Myocyte (in vitro differentiated cells): ENCODE data around the gene MYO1E. TPM values are rescaled to one million over a fixed set of nuclear protein-coding genes. Genes with fewer than 3 reads are reported as not detected.

Experiments
- DNase-seq: peaks from one replicate; pipeline ENCODE4 v3.0.0-alpha.2; 2012; ENCODE audit warnings: low read depth
- total RNA-seq: library from RNA; depleted of rRNA; stranded (reverse); fragments of >200 nt; gene quantifications from 2 replicates; pipeline ENCODE4 v1.2.3, GENCODE V29; 2014

Gene MYO1E
- total RNA-seq, 1 donor from 2014 or later, result 146 TPM

- no peak for DNase-seq
Observed at GRCh38 chr15:59203008-59203407, 169.7 kb downstream of the MYO1E start.

- DNase-seq, result no peak
Observed at GRCh38 chr15:59200560-59200959, 172.1 kb downstream of the MYO1E start.

GRCh38 chr15:59199626-59200465, 172.8 kb downstream of the MYO1E start:
- DNase-seq, result peak; percentile 38

GRCh38 chr15:59197454-59197853, 175.2 kb downstream of the MYO1E start:
- no peak for DNase-seq

GRCh38 chr15:59196416-59196815, 176.3 kb downstream of the MYO1E start:
- no peak for DNase-seq

- no peak for DNase-seq
Observed at GRCh38 chr15:59194639-59195325, 177.9 kb downstream of the MYO1E start.

GRCh38 chr15:59191855-59192237, 180.8 kb downstream of the MYO1E start:
- peak; percentile 64 for DNase-seq

- peak; percentile 62 for DNase-seq
Observed at GRCh38 chr15:59190291-59190690, 182.4 kb downstream of the MYO1E start.

GRCh38 chr15:59189241-59189640, 183.4 kb downstream of the MYO1E start:
- no peak for DNase-seq

- no peak for DNase-seq
Observed at GRCh38 chr15:59186501-59186900, 186.2 kb downstream of the MYO1E start.

GRCh38 chr15:59185725-59186124, 186.9 kb downstream of the MYO1E start:
- DNase-seq, result no peak

GRCh38 chr15:59180945-59181600, 191.6 kb downstream of the MYO1E start:
- peak; percentile 39 for DNase-seq

GRCh38 chr15:59179717-59180116, 193.0 kb downstream of the MYO1E start:
- DNase-seq, result no peak

GRCh38 chr15:59178151-59178695, 194.4 kb downstream of the MYO1E start:
- peak; percentile 97 for DNase-seq

- no peak for DNase-seq
Observed at GRCh38 chr15:59177317-59177660, 195.4 kb downstream of the MYO1E start.

GRCh38 chr15:59176653-59177316, 195.9 kb downstream of the MYO1E start:
- no peak for DNase-seq

GRCh38 chr15:59174835-59175831, 197.5 kb downstream of the MYO1E start:
- DNase-seq, result peak; percentile 93

- DNase-seq, result no peak
Observed at GRCh38 chr15:59174151-59174834, 198.4 kb downstream of the MYO1E start.

GRCh38 chr15:59173194-59173593, 199.5 kb downstream of the MYO1E start:
- no peak for DNase-seq
